AG04450 (cell line): Measurements from ENCODE around the gene MLLT10. TPM values are rescaled to one million over a fixed set of nuclear protein-coding genes. Genes with fewer than 3 reads are reported as not detected.

Experiments
- CTCF ChIA-PET: fragments of 300-600, 350-600 bp; formaldehyde crosslinking; extraction: SDS; loops from one replicate; lab custom pipeline; 2022; ENCODE audit warnings: antibody characterized with exemption, inconsistent platforms; lab: Charles Lee
- POLR2A ChIA-PET: fragments of 350-600 bp; formaldehyde crosslinking; extraction: SDS; loops from one replicate; lab custom pipeline; 2021; ENCODE audit warnings: antibody characterized with exemption, inconsistent platforms; lab: Yijun Ruan, JAX
- DNase-seq: peaks from one replicate; pipeline ENCODE4 v3.0.0-alpha.2; 2011; ENCODE audit warnings: low read depth, low spot score
- H3K27ac ChIP-seq: one replicate; pipeline ENCODE4 v1.5.1; 2012; ENCODE audit warnings: low read depth, low read length, control low read depth
- H3K27me3 ChIP-seq: one replicate; pipeline ENCODE4 v1.6.0; 2012; ENCODE audit warnings: low read length; ENCODE audit not compliant: control insufficient read depth, insufficient read depth
- H3K4me3 ChIP-seq: 2 replicates; pipeline ENCODE4 v1.5.1; 2011; ENCODE audit warnings: mild to moderate bottlenecking, low read depth, low read length, control low read depth
- H3K9me3 ChIP-seq: 2 replicates; pipeline ENCODE4 v1.5.1; 2012; ENCODE audit warnings: low read length; ENCODE audit not compliant: control insufficient read depth, insufficient read depth
- polyA plus RNA-seq: library from polyadenylated mRNA; depleted of rRNA; stranded (reverse); fragments of >200 nt; gene quantifications from 2 replicates; pipeline ENCODE4 v1.2.3, GENCODE V29; 2011
- TF ChIP-seq, protein P1 (sequence below): IDR thresholded peaks from 2 replicates; pipeline ENCODE4 v1.5.1; 2011; ENCODE audit warnings: low read depth, low read length, control low read depth, inconsistent platforms

MLLT10 gene
- polyA plus RNA-seq, 1 experiment: 41.0 TPM

DNA sequence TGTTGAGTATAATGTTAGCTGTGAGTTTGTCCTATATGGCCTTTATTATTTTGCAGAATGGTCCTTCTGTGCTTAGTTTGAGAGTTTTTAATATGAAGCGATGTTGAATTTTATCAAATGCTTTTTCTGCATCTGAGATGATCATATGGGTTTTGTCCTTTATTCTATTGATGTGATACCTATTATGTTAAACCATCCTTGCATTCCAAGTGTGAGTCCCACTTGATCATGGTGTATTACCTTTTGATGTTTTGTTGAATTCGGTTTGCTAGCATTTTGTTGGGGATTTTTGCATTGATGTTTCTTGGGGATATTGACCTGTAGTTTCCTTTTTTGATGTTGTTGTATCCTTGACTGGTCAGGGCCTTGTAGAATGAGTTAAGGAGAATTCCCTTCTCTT, 166.4 kb downstream of the MLLT10 start:
- no peak overlapping the region for H3K4me3 ChIP-seq
- H3K9me3 ChIP-seq: no peaks in the 10 kb centered on the region; the same call in 1 of the 2 replicates
- no peak for DNase-seq
- ChIA-PET CTCF (interaction anchor here (0.6 kb wide), 1 partner anchor 802 kb away, joined by 3 read pairs; no protein-coding TSS in a partner anchor), POLR2A (no interaction called here)
- TF ChIP-seq, protein P1, sequence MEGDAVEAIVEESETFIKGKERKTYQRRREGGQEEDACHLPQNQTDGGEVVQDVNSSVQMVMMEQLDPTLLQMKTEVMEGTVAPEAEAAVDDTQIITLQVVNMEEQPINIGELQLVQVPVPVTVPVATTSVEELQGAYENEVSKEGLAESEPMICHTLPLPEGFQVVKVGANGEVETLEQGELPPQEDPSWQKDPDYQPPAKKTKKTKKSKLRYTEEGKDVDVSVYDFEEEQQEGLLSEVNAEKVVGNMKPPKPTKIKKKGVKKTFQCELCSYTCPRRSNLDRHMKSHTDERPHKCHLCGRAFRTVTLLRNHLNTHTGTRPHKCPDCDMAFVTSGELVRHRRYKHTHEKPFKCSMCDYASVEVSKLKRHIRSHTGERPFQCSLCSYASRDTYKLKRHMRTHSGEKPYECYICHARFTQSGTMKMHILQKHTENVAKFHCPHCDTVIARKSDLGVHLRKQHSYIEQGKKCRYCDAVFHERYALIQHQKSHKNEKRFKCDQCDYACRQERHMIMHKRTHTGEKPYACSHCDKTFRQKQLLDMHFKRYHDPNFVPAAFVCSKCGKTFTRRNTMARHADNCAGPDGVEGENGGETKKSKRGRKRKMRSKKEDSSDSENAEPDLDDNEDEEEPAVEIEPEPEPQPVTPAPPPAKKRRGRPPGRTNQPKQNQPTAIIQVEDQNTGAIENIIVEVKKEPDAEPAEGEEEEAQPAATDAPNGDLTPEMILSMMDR: no peak
- no peaks in the 10 kb centered on the region for H3K27me3 ChIP-seq
- no peak overlapping the region for H3K27ac ChIP-seq

DNA sequence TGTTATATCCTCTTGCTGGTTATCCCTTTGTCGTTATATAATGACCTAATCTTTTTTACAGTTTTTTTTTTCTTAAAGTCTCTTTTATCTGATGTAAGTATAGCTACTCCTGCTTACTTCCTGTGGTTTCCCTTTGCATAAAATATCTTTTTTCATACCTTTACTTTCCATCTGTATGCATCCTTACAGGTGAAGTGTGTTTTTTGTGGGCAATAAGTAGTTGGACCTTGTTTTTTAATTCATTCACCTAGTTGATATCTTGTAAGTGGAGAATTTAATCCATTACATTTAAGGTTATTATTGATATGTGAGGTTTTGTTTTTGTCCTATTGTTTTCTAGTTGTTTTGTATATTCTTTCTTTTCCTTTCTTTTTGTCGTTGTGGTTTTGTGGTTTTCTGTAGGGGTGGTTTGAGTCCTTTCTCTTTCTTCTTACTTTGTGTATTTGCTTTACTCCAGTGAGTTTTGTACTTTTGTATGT, 168.6 kb downstream of the MLLT10 start:
- no peak overlapping the region for H3K27ac ChIP-seq
- POLR2A ChIA-PET: no interaction called here
- H3K4me3 ChIP-seq: no peak overlapping the region
- no peak for DNase-seq
- H3K27me3 ChIP-seq: no peaks in the 10 kb centered on the region
- CTCF ChIA-PET: no interaction called here
- no peaks in the 10 kb centered on the region; the same call in 1 of the 2 replicates for H3K9me3 ChIP-seq
- TF ChIP-seq, protein P1: no peak

DNA sequence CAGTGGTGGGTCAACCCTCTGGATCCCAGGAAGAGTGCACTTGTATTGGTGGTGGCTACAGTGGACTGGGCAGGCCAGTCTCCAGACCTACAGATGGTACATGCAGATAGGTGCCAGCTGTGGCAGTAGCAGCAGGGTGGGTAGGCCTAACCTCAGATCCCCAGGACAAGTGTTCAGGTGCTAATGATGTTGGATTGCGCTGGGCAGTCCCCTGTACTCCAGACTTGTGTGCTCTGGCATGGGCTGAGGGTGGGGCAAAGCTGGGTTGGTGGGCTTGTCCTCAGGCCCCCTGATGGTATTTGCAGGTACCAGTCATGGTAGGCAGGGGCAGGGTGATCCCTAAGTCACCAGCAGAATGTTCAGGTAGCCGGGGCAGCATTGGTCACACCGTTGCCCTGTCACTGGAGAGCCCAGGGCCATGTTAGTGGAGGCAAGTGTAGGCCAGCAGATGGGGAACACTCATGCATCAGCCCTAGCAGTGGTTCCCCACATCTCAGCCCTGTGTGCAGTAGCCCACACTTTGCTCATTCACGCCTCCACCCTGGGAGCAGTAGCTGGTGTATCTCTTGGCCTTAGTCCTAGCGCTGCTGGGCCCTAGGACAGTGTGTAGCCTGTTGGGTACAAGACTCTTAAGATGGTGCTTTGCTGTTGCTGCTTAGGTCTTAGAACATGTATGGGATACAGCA, 171.3 kb downstream of the MLLT10 start:
- TF ChIP-seq, protein P1: no peak
- Histone ChIP-seq H3K27me3 (no peaks in the 10 kb centered on the region), H3K4me3 (no peak overlapping the region), H3K9me3 (no peaks in the 10 kb centered on the region; the same call in 1 of the 2 replicates), H3K27ac (no peak overlapping the region)
- no peak for DNase-seq
- POLR2A ChIA-PET: interaction anchor here (0.6 kb wide), 1 partner anchor 39 kb away, joined by 5 read pairs; no protein-coding TSS in a partner anchor
- CTCF ChIA-PET: no interaction called here

DNA sequence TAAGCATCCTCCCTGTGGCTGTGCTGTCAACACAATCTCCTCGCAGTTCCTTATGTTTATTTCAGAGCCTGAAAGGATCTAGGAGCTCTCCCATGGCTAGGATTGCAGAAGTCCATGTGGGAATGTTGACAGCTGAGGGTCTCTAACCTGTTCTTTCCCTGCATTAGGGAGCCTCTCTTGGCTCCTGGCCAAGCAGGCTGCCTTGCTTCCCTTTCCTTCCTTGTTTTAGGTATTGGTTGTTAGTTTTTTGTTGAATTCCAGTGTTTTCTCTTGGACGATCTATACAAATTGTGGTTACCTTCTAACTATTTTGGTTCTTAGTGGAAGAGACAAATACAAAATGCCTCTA, 171.8 kb downstream of the MLLT10 start:
- Histone ChIP-seq H3K4me3 (no peak overlapping the region), H3K27ac (no peak overlapping the region), H3K27me3 (no peaks in the 10 kb centered on the region), H3K9me3 (no peaks in the 10 kb centered on the region)
- ChIA-PET POLR2A (no interaction called here), CTCF (no interaction called here)
- no peak for DNase-seq
- TF ChIP-seq, protein P1: no peak

DNA sequence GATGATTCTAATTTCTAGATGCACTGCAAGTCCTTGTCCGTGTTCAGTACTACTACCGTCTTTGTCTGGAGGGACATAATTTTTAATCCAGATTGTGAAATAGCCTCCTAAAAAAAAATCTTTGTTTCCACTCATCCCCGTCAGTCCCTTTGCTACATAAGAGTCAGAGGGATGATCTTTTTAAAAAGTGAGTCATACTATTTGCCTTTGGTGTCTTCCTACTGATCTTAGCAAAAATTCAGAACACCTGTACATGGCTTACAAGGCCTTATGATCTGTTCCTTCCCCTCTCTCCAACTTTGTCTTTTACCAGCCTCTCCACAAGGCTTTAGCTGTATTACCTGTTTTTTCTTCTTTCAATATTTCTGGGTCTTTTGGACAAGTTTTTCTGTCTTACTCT, 173.5 kb downstream of the MLLT10 start:
- TF ChIP-seq, protein P1: no peak
- H3K9me3 ChIP-seq: no peaks in the 10 kb centered on the region
- POLR2A ChIA-PET: no interaction called here
- DNase-seq: no peak
- CTCF ChIA-PET: no interaction called here
- H3K27ac ChIP-seq: no peak overlapping the region
- H3K4me3 ChIP-seq: no peak overlapping the region
- H3K27me3 ChIP-seq: no peaks in the 10 kb centered on the region
